ENCODE results near the gene KRTAP5-5.

Gene KRTAP5-5

DNA sequence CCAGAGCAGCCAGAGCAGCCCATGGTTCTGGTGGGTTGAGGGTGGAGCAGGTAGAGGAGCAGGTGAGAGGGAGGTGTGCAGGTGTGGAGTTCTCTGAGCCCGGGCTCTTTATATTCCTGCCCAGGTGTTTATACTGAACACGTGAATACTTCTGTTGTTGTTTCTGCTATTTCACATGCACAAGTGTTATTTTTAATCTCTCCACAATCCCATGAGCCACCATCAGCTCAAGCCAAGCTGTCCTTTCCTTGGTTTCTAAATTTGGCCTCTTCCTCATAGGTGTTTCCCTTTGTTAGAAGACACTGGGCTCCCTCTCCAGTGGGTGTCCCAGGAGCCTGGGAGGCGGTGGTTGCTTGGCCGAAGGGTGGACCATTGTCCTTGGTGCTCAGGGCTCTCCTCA is 21.2 kb upstream of the KRTAP5-5 start, which contains the start of gene KRTAP5-3:
TSS of gene KRTAP5-3 (minus strand) at position 101 of the 400 bp plus-strand sequence. CDS start at position 23, 78 bp downstream.
- H3K9me3 ChIP-seq (ENCODE audit: low read length): no peaks in the 10 kb centered on the region
- H3K27ac ChIP-seq (ENCODE audit: low read depth, low read length, poor library complexity, severe bottlenecking): no peak within 1 kb of the TSS
- no peaks in the 10 kb centered on the region for H3K79me2 ChIP-seq (ENCODE audit: insufficient read depth, low read length)
- H3F3A ChIP-seq (ENCODE audit: insufficient read depth, low read length): no peaks in the 10 kb centered on the region
- H3K27me3 ChIP-seq (ENCODE audit: insufficient read depth, low read length): no peaks in the 10 kb centered on the region
- H3K4me2 ChIP-seq (ENCODE audit: low read length): no peak within 1 kb of the TSS
- H3K4me1 ChIP-seq (ENCODE audit: insufficient read depth, low read length, severe bottlenecking): peaks cover 4% of the 10 kb centered on the region
- no peak within 1 kb of the TSS for H3K4me3 ChIP-seq (ENCODE audit: low read depth, low read length, poor library complexity, severe bottlenecking)
- H3K36me3 ChIP-seq (ENCODE audit: insufficient read depth, low read length): no peaks in the 10 kb centered on the region
- H2AFZ ChIP-seq (ENCODE audit: low read length): no peak within 1 kb of the TSS
- TF ChIP-seq, protein P1, sequence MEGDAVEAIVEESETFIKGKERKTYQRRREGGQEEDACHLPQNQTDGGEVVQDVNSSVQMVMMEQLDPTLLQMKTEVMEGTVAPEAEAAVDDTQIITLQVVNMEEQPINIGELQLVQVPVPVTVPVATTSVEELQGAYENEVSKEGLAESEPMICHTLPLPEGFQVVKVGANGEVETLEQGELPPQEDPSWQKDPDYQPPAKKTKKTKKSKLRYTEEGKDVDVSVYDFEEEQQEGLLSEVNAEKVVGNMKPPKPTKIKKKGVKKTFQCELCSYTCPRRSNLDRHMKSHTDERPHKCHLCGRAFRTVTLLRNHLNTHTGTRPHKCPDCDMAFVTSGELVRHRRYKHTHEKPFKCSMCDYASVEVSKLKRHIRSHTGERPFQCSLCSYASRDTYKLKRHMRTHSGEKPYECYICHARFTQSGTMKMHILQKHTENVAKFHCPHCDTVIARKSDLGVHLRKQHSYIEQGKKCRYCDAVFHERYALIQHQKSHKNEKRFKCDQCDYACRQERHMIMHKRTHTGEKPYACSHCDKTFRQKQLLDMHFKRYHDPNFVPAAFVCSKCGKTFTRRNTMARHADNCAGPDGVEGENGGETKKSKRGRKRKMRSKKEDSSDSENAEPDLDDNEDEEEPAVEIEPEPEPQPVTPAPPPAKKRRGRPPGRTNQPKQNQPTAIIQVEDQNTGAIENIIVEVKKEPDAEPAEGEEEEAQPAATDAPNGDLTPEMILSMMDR (IDR thresholded peaks at IDR 0.05; ENCODE audit: low read length): no peak
- TF ChIP-seq EZH2 (IDR thresholded peaks at IDR 0.05; ENCODE audit: borderline replicate concordance, low read length): no peak
- H3K9ac ChIP-seq (ENCODE audit: low read length): no peak within 1 kb of the TSS
- H4K20me1 ChIP-seq (ENCODE audit: insufficient read depth, low read length): no peaks in the 10 kb centered on the region
- no peaks in the 10 kb centered on the region for H3K9me2 ChIP-seq (ENCODE audit: low read depth, low read length)

DNA sequence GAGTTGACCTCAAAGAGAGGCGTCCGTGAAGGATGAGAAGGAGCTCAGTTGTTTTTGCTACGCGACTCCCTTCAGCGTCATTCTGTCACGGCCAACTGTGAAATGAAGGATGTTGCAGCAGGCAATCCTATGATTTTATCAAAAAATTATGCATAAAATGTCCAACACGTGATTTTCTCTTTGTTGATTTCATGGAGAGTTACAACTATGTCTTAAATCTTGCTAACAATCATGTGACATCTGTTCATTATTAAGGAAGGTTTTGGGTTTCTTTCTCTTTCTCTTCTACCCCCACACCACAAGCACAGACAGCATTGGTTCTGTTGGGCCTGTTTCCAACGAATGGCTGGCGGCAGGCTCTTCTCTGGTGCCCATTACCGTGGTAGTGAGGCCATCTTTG is 11.3 kb upstream of the KRTAP5-5 start:
- Histone ChIP-seq H3K36me3 (ENCODE audit: insufficient read depth, low read length) (no peaks in the 10 kb centered on the region), H3K27me3 (ENCODE audit: insufficient read depth, low read length) (peaks cover 6% of the 10 kb centered on the region; the same call in 1 of the 2 replicates), H3K9me2 (ENCODE audit: low read depth, low read length) (no peaks in the 10 kb centered on the region)

DNA sequence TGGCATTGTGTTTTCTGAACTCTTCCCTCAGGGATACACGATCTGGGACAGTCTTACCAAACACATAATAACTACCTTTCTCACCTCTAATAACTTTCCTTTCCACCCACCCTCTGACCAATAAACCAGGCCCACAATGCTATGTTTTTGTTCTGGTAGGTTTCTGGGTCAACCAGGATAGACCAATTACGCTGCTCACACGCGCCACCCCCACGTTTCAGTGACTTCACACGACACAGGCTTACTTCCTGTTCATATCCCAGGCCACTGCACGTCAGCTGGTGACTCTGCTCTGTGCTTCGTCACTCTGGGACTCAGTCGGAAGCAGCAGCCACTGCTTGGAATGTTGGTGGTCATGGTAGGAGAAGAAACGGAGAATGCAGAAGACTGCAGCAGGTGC is 10.1 kb upstream of the KRTAP5-5 start:
- Histone ChIP-seq H3K4me1 (ENCODE audit: insufficient read depth, low read length, severe bottlenecking) (no peaks in the 10 kb centered on the region), H3K36me3 (ENCODE audit: insufficient read depth, low read length) (no peaks in the 10 kb centered on the region), H3K9me3 (ENCODE audit: low read length) (no peaks in the 10 kb centered on the region), H3K27me3 (ENCODE audit: insufficient read depth, low read length) (peaks cover 6% of the 10 kb centered on the region; the same call in 1 of the 2 replicates), H3K9ac (ENCODE audit: low read length) (no peak overlapping the region), H3K79me2 (ENCODE audit: insufficient read depth, low read length) (no peaks in the 10 kb centered on the region), H3K9me2 (ENCODE audit: low read depth, low read length) (no peaks in the 10 kb centered on the region), H4K20me1 (ENCODE audit: insufficient read depth, low read length) (no peaks in the 10 kb centered on the region), H3F3A (ENCODE audit: insufficient read depth, low read length) (no peaks in the 10 kb centered on the region), H3K4me2 (ENCODE audit: low read length) (no peak overlapping the region), H3K27ac (ENCODE audit: low read depth, low read length, poor library complexity, severe bottlenecking) (no peak overlapping the region), H2AFZ (ENCODE audit: low read length) (no peak overlapping the region), H3K4me3 (ENCODE audit: low read depth, low read length, poor library complexity, severe bottlenecking) (no peak overlapping the region)
- TF ChIP-seq, protein P1 (IDR thresholded peaks at IDR 0.05; ENCODE audit: low read length): no peak
- TF ChIP-seq EZH2 (IDR thresholded peaks at IDR 0.05; ENCODE audit: borderline replicate concordance, low read length): no peak

More for the DNA sequence above, 11.3 kb upstream of the KRTAP5-5 start:
- Histone ChIP-seq H3K9me3 (ENCODE audit: low read length) (no peaks in the 10 kb centered on the region), H3F3A (ENCODE audit: insufficient read depth, low read length) (no peaks in the 10 kb centered on the region), H3K9ac (ENCODE audit: low read length) (no peak overlapping the region), H3K79me2 (ENCODE audit: insufficient read depth, low read length) (no peaks in the 10 kb centered on the region), H2AFZ (ENCODE audit: low read length) (no peak overlapping the region), H3K4me3 (ENCODE audit: low read depth, low read length, poor library complexity, severe bottlenecking) (no peak overlapping the region), H3K4me1 (ENCODE audit: insufficient read depth, low read length, severe bottlenecking) (no peaks in the 10 kb centered on the region), H3K4me2 (ENCODE audit: low read length) (no peak overlapping the region), H4K20me1 (ENCODE audit: insufficient read depth, low read length) (no peaks in the 10 kb centered on the region), H3K27ac (ENCODE audit: low read depth, low read length, poor library complexity, severe bottlenecking) (no peak overlapping the region)
- TF ChIP-seq EZH2 (IDR thresholded peaks at IDR 0.05; ENCODE audit: borderline replicate concordance, low read length): no peak
- TF ChIP-seq, protein P1 (IDR thresholded peaks at IDR 0.05; ENCODE audit: low read length): no peak

Measured in OCI-LY1 (cell line).